Uterus (tissue), 2 donors: ENCODE data around the gene TEX53.

ENCODE experiments used
- POLR2A ChIP-seq, 2 donors: fragments of 450-650 bp; IDR thresholded peaks; one replicate each; pipeline ENCODE4 v1.6.1; 2016; ENCODE audit warnings: antibody characterized with exemption in 2 of 2, mild to moderate bottlenecking in 1 of 2, moderate library complexity in 1 of 2
- TF ChIP-seq, protein P1 (sequence below), 4 experiments: fragments of 200-600 bp in 2 of 4; fragments of 450-650 bp in 2 of 4; sonication (generic) in 2 of 4; IDR thresholded peaks; one replicate each; pipeline ENCODE4 v1.5.1; 2016 to 2019; ENCODE audit warnings: antibody characterized with exemption in 4 of 4, mild to moderate bottlenecking in 2 of 4, moderate library complexity in 1 of 4

DNA sequence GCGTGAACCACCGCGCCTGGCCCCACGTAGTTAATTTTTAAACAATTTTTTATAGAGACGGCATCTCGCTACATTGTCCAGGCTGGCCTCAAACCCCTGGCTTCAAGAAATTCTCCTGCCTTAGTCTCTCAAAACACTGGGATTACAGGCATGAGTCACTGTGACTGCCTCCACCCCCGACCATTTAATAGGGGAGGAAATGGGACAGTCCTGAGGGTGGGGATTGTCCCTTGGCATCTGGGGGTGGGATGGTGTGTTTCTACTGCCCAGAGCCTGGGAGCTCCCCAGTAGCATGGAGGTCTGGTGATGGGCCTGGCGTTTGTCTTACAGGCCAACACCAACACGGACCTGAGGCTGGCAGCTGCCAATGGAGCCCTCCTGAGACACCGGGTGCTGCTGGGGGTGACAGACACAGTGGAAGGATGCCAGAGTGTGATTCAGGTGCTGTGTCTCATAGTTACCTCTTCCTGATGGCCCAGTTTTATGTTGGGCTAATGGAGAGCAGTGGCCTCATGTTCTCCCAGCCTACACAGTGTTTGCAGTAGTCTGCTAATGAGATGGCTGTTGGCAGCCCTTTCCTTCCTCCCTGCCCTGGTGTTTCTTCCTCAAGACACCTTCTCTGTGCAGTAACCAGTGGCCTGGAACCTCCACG is 24.0 kb downstream of the TEX53 start:
- TF ChIP-seq, protein P1, sequence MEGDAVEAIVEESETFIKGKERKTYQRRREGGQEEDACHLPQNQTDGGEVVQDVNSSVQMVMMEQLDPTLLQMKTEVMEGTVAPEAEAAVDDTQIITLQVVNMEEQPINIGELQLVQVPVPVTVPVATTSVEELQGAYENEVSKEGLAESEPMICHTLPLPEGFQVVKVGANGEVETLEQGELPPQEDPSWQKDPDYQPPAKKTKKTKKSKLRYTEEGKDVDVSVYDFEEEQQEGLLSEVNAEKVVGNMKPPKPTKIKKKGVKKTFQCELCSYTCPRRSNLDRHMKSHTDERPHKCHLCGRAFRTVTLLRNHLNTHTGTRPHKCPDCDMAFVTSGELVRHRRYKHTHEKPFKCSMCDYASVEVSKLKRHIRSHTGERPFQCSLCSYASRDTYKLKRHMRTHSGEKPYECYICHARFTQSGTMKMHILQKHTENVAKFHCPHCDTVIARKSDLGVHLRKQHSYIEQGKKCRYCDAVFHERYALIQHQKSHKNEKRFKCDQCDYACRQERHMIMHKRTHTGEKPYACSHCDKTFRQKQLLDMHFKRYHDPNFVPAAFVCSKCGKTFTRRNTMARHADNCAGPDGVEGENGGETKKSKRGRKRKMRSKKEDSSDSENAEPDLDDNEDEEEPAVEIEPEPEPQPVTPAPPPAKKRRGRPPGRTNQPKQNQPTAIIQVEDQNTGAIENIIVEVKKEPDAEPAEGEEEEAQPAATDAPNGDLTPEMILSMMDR (IDR thresholded peaks at IDR 0.05): no peak
- no peak for TF ChIP-seq POLR2A (IDR thresholded peaks at IDR 0.05)
